Activated CD8-positive, alpha-beta T cell treated with anti-CD3 and anti-CD28 coated beads for 36 hours (primary cell): ENCODE results near the gene HMG20A. TPM values are rescaled to one million over a fixed set of nuclear protein-coding genes. Genes with fewer than 3 reads are reported as not detected.

Experiments
- ATAC-seq: fragments of 200-7000 bp; cut with Tn5 transposase; one replicate; pipeline ENCODE4 v1.10.0; 2021; ENCODE audit warnings: mild to moderate bottlenecking, moderate library complexity
- CTCF ChIA-PET: fragments of 350-600 bp; sonication (Branson Sonifier 250); formaldehyde crosslinking; loops from one replicate; lab custom pipeline; 2021; ENCODE audit warnings: antibody characterized with exemption; lab: Charles Lee
- POLR2A ChIA-PET: fragments of 350-600 bp; sonication (Branson Sonifier 250); formaldehyde crosslinking; loops from one replicate; lab custom pipeline; 2021; ENCODE audit warnings: antibody characterized with exemption; lab: Charles Lee
- DNase-seq: peaks from one replicate; pipeline ENCODE4 v3.0.0-alpha.2; 2020
- H3K27ac Mint-ChIP-seq: one replicate; pipeline ENCODE4 v1.8.0; 2021; ENCODE audit warnings: mild to moderate bottlenecking, mixed read lengths
- H3K27me3 Mint-ChIP-seq: one replicate; pipeline ENCODE4 v1.8.0; 2021; ENCODE audit warnings: mixed read lengths
- H3K36me3 Mint-ChIP-seq: one replicate; pipeline ENCODE4 v1.8.0; 2021; ENCODE audit warnings: low read depth, mixed read lengths
- H3K4me1 Mint-ChIP-seq: one replicate; pipeline ENCODE4 v1.8.0; 2021; ENCODE audit warnings: low read depth, mixed read lengths
- H3K4me3 Mint-ChIP-seq: one replicate; pipeline ENCODE4 v1.8.0; 2021; ENCODE audit warnings: mild to moderate bottlenecking, moderate library complexity, mixed read lengths
- H3K9me3 Mint-ChIP-seq: one replicate; pipeline ENCODE4 v1.8.0; 2021; ENCODE audit warnings: mixed read lengths
- intact Hi-C: fragments of 100-400 bp; cut with micrococcal nuclease; formaldehyde crosslinking; loops from one replicate; pipeline ENCODE4 v1.10.0; 2022
- total RNA-seq, 2 experiments: library from RNA; stranded (reverse); gene quantifications; one replicate each; pipeline ENCODE4 v1.2.3, GENCODE V29; 2021
- TF ChIP-seq, protein P1 (sequence below): fragments of 200-600 bp; IDR thresholded peaks from one replicate; pipeline ENCODE4 v1.8.0; 2022; ENCODE audit warnings: antibody characterized with exemption, mild to moderate bottlenecking

Gene HMG20A
- total RNA-seq, 2 experiments from 2014 or later, result 44.4 to 44.9 TPM

- H3K9me3 Mint-ChIP-seq, result no peaks in the 10 kb centered on the region
- H3K4me1 Mint-ChIP-seq, result peaks cover 32% of the 10 kb centered on the region
- H3K4me3 Mint-ChIP-seq, result no peak overlapping the region
- peak overlapping the region; percentile 40 for H3K27ac Mint-ChIP-seq
- POLR2A ChIA-PET, result no interaction called here
- CTCF ChIA-PET, result interaction anchor here (1.3 kb wide), 1 partner anchor 107 kb away, joined by 4 read pairs; no protein-coding TSS in a partner anchor
- H3K27me3 Mint-ChIP-seq, result no peaks in the 10 kb centered on the region
- TF ChIP-seq, protein P1, sequence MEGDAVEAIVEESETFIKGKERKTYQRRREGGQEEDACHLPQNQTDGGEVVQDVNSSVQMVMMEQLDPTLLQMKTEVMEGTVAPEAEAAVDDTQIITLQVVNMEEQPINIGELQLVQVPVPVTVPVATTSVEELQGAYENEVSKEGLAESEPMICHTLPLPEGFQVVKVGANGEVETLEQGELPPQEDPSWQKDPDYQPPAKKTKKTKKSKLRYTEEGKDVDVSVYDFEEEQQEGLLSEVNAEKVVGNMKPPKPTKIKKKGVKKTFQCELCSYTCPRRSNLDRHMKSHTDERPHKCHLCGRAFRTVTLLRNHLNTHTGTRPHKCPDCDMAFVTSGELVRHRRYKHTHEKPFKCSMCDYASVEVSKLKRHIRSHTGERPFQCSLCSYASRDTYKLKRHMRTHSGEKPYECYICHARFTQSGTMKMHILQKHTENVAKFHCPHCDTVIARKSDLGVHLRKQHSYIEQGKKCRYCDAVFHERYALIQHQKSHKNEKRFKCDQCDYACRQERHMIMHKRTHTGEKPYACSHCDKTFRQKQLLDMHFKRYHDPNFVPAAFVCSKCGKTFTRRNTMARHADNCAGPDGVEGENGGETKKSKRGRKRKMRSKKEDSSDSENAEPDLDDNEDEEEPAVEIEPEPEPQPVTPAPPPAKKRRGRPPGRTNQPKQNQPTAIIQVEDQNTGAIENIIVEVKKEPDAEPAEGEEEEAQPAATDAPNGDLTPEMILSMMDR, result no peak
- no peak for DNase-seq
- intact Hi-C loops, result no loop called here
- ATAC-seq, result no peak
- H3K36me3 Mint-ChIP-seq, result peaks cover 1% of the 10 kb centered on the region
Measured at GRCh38 chr15:77436822-77437221, 16.1 kb downstream of the HMG20A start.

DNA sequence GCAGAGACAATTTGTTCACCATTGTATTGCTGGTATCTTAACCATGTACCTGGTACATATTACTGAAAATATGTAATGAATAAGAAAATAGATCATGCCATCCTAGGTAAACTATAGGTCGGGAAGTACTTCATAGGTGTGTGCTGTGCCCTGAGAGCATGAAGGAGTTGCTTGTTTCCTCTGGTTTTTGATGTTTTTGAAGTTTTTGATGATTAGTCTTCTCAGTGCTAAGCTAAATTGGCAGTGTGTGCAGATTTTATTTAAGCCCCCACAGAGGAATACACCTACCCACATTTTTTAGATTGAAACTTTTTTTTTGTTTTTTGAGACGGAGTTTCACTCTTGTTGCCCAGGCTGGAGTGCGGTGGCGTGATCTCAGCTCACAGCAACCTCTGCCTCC, 16.6 kb downstream of the HMG20A start:
- DNase-seq (no peak), ATAC-seq (no peak)
- intact Hi-C loops, result no loop called here
- no peak overlapping the region for H3K4me3 Mint-ChIP-seq
- H3K9me3 Mint-ChIP-seq, result no peaks in the 10 kb centered on the region
- H3K4me1 Mint-ChIP-seq, result peaks cover 34% of the 10 kb centered on the region
- ChIA-PET POLR2A (no interaction called here), CTCF (interaction anchor here (1.3 kb wide), 1 partner anchor 106 kb away, joined by 4 read pairs; no protein-coding TSS in a partner anchor)
- H3K27ac Mint-ChIP-seq, result peak overlapping the region; percentile 40
- no peaks in the 10 kb centered on the region for H3K27me3 Mint-ChIP-seq
- H3K36me3 Mint-ChIP-seq, result peaks cover 1% of the 10 kb centered on the region
- TF ChIP-seq, protein P1, result no peak

- no peaks in the 10 kb centered on the region for H3K9me3 Mint-ChIP-seq
- DNase-seq (no peak), ATAC-seq (peak; percentile 17)
- CTCF ChIA-PET, result interaction anchor here (1.4 to 1.5 kb wide), 2 partner anchors 10 to 35 kb away, joined by 5 to 6 read pairs; no protein-coding TSS in a partner anchor
- no peak overlapping the region for H3K4me3 Mint-ChIP-seq
- TF ChIP-seq, protein P1, result no peak
- peaks cover 1% of the 10 kb centered on the region for H3K36me3 Mint-ChIP-seq
- peaks cover 39% of the 10 kb centered on the region for H3K4me1 Mint-ChIP-seq
- intact Hi-C loops, result no loop called here
- POLR2A ChIA-PET, result no interaction called here
- no peak overlapping the region for H3K27ac Mint-ChIP-seq
- H3K27me3 Mint-ChIP-seq, result no peaks in the 10 kb centered on the region
Measured at GRCh38 chr15:77440378-77440999, 19.8 kb downstream of the HMG20A start.

- no peak overlapping the region for H3K27ac Mint-ChIP-seq
- H3K9me3 Mint-ChIP-seq, result no peaks in the 10 kb centered on the region
- H3K36me3 Mint-ChIP-seq, result peaks cover 18% of the 10 kb centered on the region
- ATAC-seq, result no peak
- TF ChIP-seq, protein P1, result no peak
- H3K4me3 Mint-ChIP-seq, result no peak overlapping the region
- no peaks in the 10 kb centered on the region for H3K27me3 Mint-ChIP-seq
- peaks cover 16% of the 10 kb centered on the region for H3K4me1 Mint-ChIP-seq
- ChIA-PET CTCF (no interaction called here), POLR2A (no interaction called here)
- DNase-seq, result no peak
- intact Hi-C loops, result no loop called here
Measured at GRCh38 chr15:77446840-77447390, 26.2 kb downstream of the HMG20A start.

GRCh38 chr15:77454265-77454664, 33.6 kb downstream of the HMG20A start:
- no peak for ATAC-seq
- Mint-ChIP-seq H3K36me3 (peaks cover 12% of the 10 kb centered on the region), H3K9me3 (no peaks in the 10 kb centered on the region), H3K27ac (no peak overlapping the region), H3K27me3 (no peaks in the 10 kb centered on the region), H3K4me3 (no peak overlapping the region), H3K4me1 (peaks cover 32% of the 10 kb centered on the region)
- no peak for DNase-seq
- TF ChIP-seq, protein P1, result no peak
- ChIA-PET POLR2A (no interaction called here), CTCF (no interaction called here)
- intact Hi-C loops, result no loop called here
